GM12878 (cell line): Measurements from ENCODE around the gene NTN3. TPM values are rescaled to one million over a fixed set of nuclear protein-coding genes. Genes with fewer than 3 reads are reported as not detected.

Source experiments
- BACH1 ChIP-seq: fragments of 450-650 bp; IDR thresholded peaks from 2 replicates; pipeline ENCODE4 v1.6.1; 2017; ENCODE audit warnings: mild to moderate bottlenecking, borderline replicate concordance
- BCL11A ChIP-seq: IDR thresholded peaks from 2 replicates; pipeline ENCODE4 v1.6.1; 2011; ENCODE audit warnings: low read depth, low read length
- BHLHE40 ChIP-seq, 2 experiments: fragments of 450-650 bp in 1 of 2; IDR thresholded peaks; 2 replicates each; pipeline ENCODE4 v1.6.1; 2011 to 2017; ENCODE audit warnings: low read depth in 2 of 2, borderline replicate concordance in 1 of 2, improper control_type of control experiment in 1 of 2, low read length in 1 of 2, mild to moderate bottlenecking in 1 of 2
- CHD2 ChIP-seq: IDR thresholded peaks from 2 replicates; pipeline ENCODE4 v1.6.1; 2011; ENCODE audit warnings: low read depth, low read length, improper control_type of control experiment, borderline replicate concordance
- DPF2 ChIP-seq: fragments of 450-650 bp; IDR thresholded peaks from 2 replicates; pipeline ENCODE4 v1.6.1; 2017; ENCODE audit warnings: mild to moderate bottlenecking
- EP300 ChIP-seq, 2 experiments: fragments of 150-350 bp in 1 of 2; IDR thresholded peaks; 2 replicates each; pipeline ENCODE4 v1.6.1; 2011 to 2012; ENCODE audit warnings: low read depth in 2 of 2, low read length in 2 of 2, borderline replicate concordance in 1 of 2, improper control_type of control experiment in 1 of 2, inconsistent platforms in 1 of 2; ENCODE audit not compliant: control insufficient read depth in 1 of 2
- FOS ChIP-seq: IDR thresholded peaks from 3 replicates; pipeline ENCODE4 v1.6.1; 2011; ENCODE audit warnings: borderline replicate concordance; ENCODE audit not compliant: insufficient read length; ENCODE audit errors: extremely low read depth
- HDGF ChIP-seq: fragments of 450-650 bp; IDR thresholded peaks from 2 replicates; pipeline ENCODE4 v1.6.1; 2016; ENCODE audit warnings: antibody characterized with exemption
- IKZF1 ChIP-seq: fragments of 450-650 bp; conservative IDR thresholded peaks from 2 replicates; pipeline ENCODE4 v1.6.1; 2017; ENCODE audit warnings: antibody characterized with exemption, mild to moderate bottlenecking
- IKZF2 ChIP-seq, 2 experiments: fragments of 450-650 bp; IDR thresholded peaks; 2 replicates each; pipeline ENCODE4 v1.6.1; 2017; ENCODE audit warnings: mild to moderate bottlenecking in 2 of 2, moderate library complexity in 2 of 2
- IRF4 ChIP-seq: IDR thresholded peaks from 2 replicates; pipeline ENCODE4 v1.6.1; 2011; ENCODE audit warnings: low read depth, low read length
- LARP7 ChIP-seq: fragments of 450-650 bp; IDR thresholded peaks from 2 replicates; pipeline ENCODE4 v1.6.1; 2017; ENCODE audit warnings: mild to moderate bottlenecking
- MEF2B ChIP-seq: fragments of 450-650 bp; IDR thresholded peaks from 2 replicates; pipeline ENCODE4 v1.6.1; 2018; ENCODE audit warnings: mild to moderate bottlenecking, moderate library complexity; ENCODE audit not compliant: partially characterized antibody, poor library complexity, severe bottlenecking
- MTA2 ChIP-seq: fragments of 450-650 bp; IDR thresholded peaks from 2 replicates; pipeline ENCODE4 v1.6.1; 2016; ENCODE audit warnings: low read depth, mild to moderate bottlenecking, moderate library complexity
- NFIC ChIP-seq: IDR thresholded peaks from 2 replicates; pipeline ENCODE4 v1.6.1; 2012; ENCODE audit warnings: low read depth, mild to moderate bottlenecking, inconsistent platforms, low read length, moderate library complexity
- NR2F1 ChIP-seq: fragments of 450-650 bp; conservative IDR thresholded peaks from 2 replicates; pipeline ENCODE4 v1.6.1; 2017; ENCODE audit warnings: mild to moderate bottlenecking
- PAX5 ChIP-seq: IDR thresholded peaks from 2 replicates; pipeline ENCODE4 v1.6.1; 2011; ENCODE audit warnings: low read depth, low read length, borderline replicate concordance
- PML ChIP-seq: IDR thresholded peaks from 2 replicates; pipeline ENCODE4 v1.6.1; 2012; ENCODE audit warnings: low read length, inconsistent platforms
- PRDM15 ChIP-seq: fragments of 450-650 bp; formaldehyde crosslinking; IDR thresholded peaks from 2 replicates; pipeline ENCODE4 v1.4.0; 2020; ENCODE audit warnings: mild to moderate bottlenecking, moderate library complexity
- RB1 ChIP-seq: fragments of 450-650 bp; formaldehyde crosslinking; IDR thresholded peaks from 2 replicates; pipeline ENCODE4 v1.6.1; 2017; ENCODE audit warnings: mild to moderate bottlenecking, borderline replicate concordance
- SMARCA5 ChIP-seq: fragments of 450-650 bp; IDR thresholded peaks from 2 replicates; pipeline ENCODE4 v1.6.1; 2017; ENCODE audit warnings: mild to moderate bottlenecking
- STAT3 ChIP-seq: IDR thresholded peaks from 2 replicates; pipeline ENCODE4 v1.6.1; 2011; ENCODE audit warnings: low read depth, low read length, improper control_type of control experiment
- TCF3 ChIP-seq: IDR thresholded peaks from 2 replicates; pipeline ENCODE4 v1.6.1; 2012; ENCODE audit warnings: low read depth, mild to moderate bottlenecking, low read length, borderline replicate concordance; ENCODE audit not compliant: insufficient read depth
- ZBED1 ChIP-seq: IDR thresholded peaks from 2 replicates; pipeline ENCODE4 v1.6.1; 2016; ENCODE audit warnings: borderline replicate concordance
- ZNF274 ChIP-seq: IDR thresholded peaks from one replicate; pipeline ENCODE4 v1.8.0; 2011; ENCODE audit not compliant: insufficient read length, insufficient read depth
- polyA plus RNA-seq, 11 experiments: library from polyadenylated mRNA; depleted of rRNA in 4 of 11; unstranded in 6 of 11; stranded (reverse) in 5 of 11; fragments of >200 nt; fragmentation: Nextera tagmentation in 4 of 11; fragmentation: Illumina TruSeq in 1 of 11; extraction: Ambion mirVana in 4 of 11; extraction: Trizol in 1 of 11; gene quantifications; 1 replicate in 1 of 11; 2 replicates in 10 of 11; pipeline versions ENCODE4 v1.2.1 to v1.2.3, GENCODE V29; 2011 to 2016; ENCODE audit warnings: inconsistent platforms in 2 of 11, missing spikeins in 2 of 11, low read depth in 1 of 11
- total RNA-seq, 4 experiments: library from RNA; depleted of rRNA in 3 of 4; stranded (reverse); fragments of >200 nt in 3 of 4; fragmentation: Illumina TruSeq in 1 of 4; extraction: Trizol in 1 of 4; gene quantifications; 2 replicates each; pipeline versions ENCODE4 v1.2.1 to v1.2.3, GENCODE V29; 2013 to 2021
- TF ChIP-seq, protein P1 (sequence below): fragments of 450-650 bp; IDR thresholded peaks from 2 replicates; pipeline ENCODE4 v1.6.1; 2017; ENCODE audit warnings: low read depth, mild to moderate bottlenecking, moderate library complexity

NTN3 gene
- total and polyA plus RNA-seq, 10 of the 15 experiments (the other 5 are each of a cell fraction or from before 2014, with no cell fraction given): 0.04 TPM; not detected in 9

- peak; percentile 66; the same call in 1 of the 2 replicates for TF ChIP-seq HDGF
- TF ChIP-seq ZNF274: no peak
- peak; percentile 80 for TF ChIP-seq CHD2
- TF ChIP-seq ZBED1: no peak
- no peak for TF ChIP-seq NFIC
- TF ChIP-seq BACH1: peak; percentile 69; the same call in 1 of the 2 replicates
- TF ChIP-seq STAT3: no peak
- TF ChIP-seq BCL11A: peak; percentile 59; the same call in 1 of the 2 replicates
- peak; percentile 99 for TF ChIP-seq MEF2B
- TF ChIP-seq PRDM15 (CRISPR knock-in tag): no peak
- peak; percentile 34; the same call in 1 of the 2 replicates for TF ChIP-seq RB1
- TF ChIP-seq EP300 (IDR thresholded peaks at IDR 0.05; ENCODE audit: borderline replicate concordance in 1 of 2, control insufficient read depth in 1 of 2, low read depth in 2 of 2, low read length in 2 of 2): peak; percentile 12 to 67; a peak in 1 of 4 replicates
- TF ChIP-seq PML: no peak
- TF ChIP-seq LARP7: peak; percentile 48; the same call in 1 of the 2 replicates
- TF ChIP-seq FOS: no peak
- TF ChIP-seq, protein P1, sequence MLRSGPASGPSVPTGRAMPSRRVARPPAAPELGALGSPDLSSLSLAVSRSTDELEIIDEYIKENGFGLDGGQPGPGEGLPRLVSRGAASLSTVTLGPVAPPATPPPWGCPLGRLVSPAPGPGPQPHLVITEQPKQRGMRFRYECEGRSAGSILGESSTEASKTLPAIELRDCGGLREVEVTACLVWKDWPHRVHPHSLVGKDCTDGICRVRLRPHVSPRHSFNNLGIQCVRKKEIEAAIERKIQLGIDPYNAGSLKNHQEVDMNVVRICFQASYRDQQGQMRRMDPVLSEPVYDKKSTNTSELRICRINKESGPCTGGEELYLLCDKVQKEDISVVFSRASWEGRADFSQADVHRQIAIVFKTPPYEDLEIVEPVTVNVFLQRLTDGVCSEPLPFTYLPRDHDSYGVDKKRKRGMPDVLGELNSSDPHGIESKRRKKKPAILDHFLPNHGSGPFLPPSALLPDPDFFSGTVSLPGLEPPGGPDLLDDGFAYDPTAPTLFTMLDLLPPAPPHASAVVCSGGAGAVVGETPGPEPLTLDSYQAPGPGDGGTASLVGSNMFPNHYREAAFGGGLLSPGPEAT: peak; percentile 52; the same call in 1 of the 2 replicates
- TF ChIP-seq BHLHE40 (IDR thresholded peaks at IDR 0.05; ENCODE audit: borderline replicate concordance in 1 of 2, low read depth in 2 of 2, low read length in 1 of 2): peak in 1 of 2 experiments; percentile 75; a peak in 2 of 4 replicates
- peak; percentile 77 for TF ChIP-seq DPF2
- 0 out of 2 replicates have a peak, but pooled peaks have one; percentile 26 for TF ChIP-seq SMARCA5
- TF ChIP-seq TCF3: peak; percentile 92
- TF ChIP-seq IKZF1: peak; percentile 89
- peak; percentile 70 for TF ChIP-seq NR2F1
- TF ChIP-seq PAX5: peak; percentile 85
- peak; percentile 63 to 79; a peak in 3 of 4 replicates for TF ChIP-seq IKZF2 (IDR thresholded peaks at IDR 0.05)
- 0 out of 2 replicates have a peak, but pooled peaks have one; percentile 29 for TF ChIP-seq IRF4
- peak; percentile 76 for TF ChIP-seq MTA2
These were observed 2.2 kb upstream of the NTN3 start (continued) for GRCh38 chr16:2468725-2469398.
